SH-SY5Y (cell line): ENCODE results near the gene BRD3OS.

Experiments
- GATA2 ChIP-seq: IDR thresholded peaks from 2 replicates; pipeline ENCODE4 v1.6.1; 2011; ENCODE audit warnings: mild to moderate bottlenecking, low read depth, low read length
- GATA3 ChIP-seq: IDR thresholded peaks from 2 replicates; pipeline ENCODE4 v1.6.1; 2011; ENCODE audit warnings: low read depth, mild to moderate bottlenecking, low read length, moderate library complexity

The BRD3OS gene

GRCh38 chr9:134052941-134053340, 27.7 kb downstream of the BRD3OS start:
- TF ChIP-seq GATA3 (no peak), GATA2 (no peak)

- TF ChIP-seq GATA3 (no peak), GATA2 (no peak)
Observed at GRCh38 chr9:134053401-134053871, 28.2 kb downstream of the BRD3OS start.

- TF ChIP-seq GATA3 (no peak), GATA2 (no peak)
Observed at GRCh38 chr9:134053941-134054761, 28.9 kb downstream of the BRD3OS start.

- no peak for TF ChIP-seq GATA2
- no peak for TF ChIP-seq GATA3
Observed at GRCh38 chr9:134054891-134055811, 29.9 kb downstream of the BRD3OS start.

- TF ChIP-seq GATA3 (no peak), GATA2 (no peak)
Observed at GRCh38 chr9:134055981-134056461, 30.7 kb downstream of the BRD3OS start.

- TF ChIP-seq GATA2 (no peak), GATA3 (no peak)
Observed at GRCh38 chr9:134056483-134057306, 31.4 kb downstream of the BRD3OS start.

GRCh38 chr9:134057307-134057657, 32.0 kb downstream of the BRD3OS start:
- no peak for TF ChIP-seq GATA3
- no peak for TF ChIP-seq GATA2

- no peak for TF ChIP-seq GATA3
- no peak for TF ChIP-seq GATA2
Observed at GRCh38 chr9:134057751-134058701, 32.7 kb downstream of the BRD3OS start.

GRCh38 chr9:134058716-134059115, 33.4 kb downstream of the BRD3OS start:
- TF ChIP-seq GATA2: no peak
- TF ChIP-seq GATA3: no peak

- TF ChIP-seq GATA3 (no peak), GATA2 (no peak)
Observed at GRCh38 chr9:134059188-134059641, 33.9 kb downstream of the BRD3OS start.

- no peak for TF ChIP-seq GATA3
- no peak for TF ChIP-seq GATA2
Observed at GRCh38 chr9:134059661-134060395, 34.5 kb downstream of the BRD3OS start.

- TF ChIP-seq GATA3 (no peak), GATA2 (no peak)
Observed at GRCh38 chr9:134060546-134060945, 35.3 kb downstream of the BRD3OS start.
